H9 (cell line): ENCODE results near the gene CARS1. TPM values are rescaled to one million over a fixed set of nuclear protein-coding genes. Genes with fewer than 3 reads are reported as not detected.
A peak's percentile ranks its signal among the peaks of the same experiment; 100 is the strongest.

Experiments
- DNase-seq: peaks from one replicate; pipeline ENCODE4 v3.0.0-alpha.2; 2017
- H2AFZ ChIP-seq: one replicate; pipeline ENCODE4 v1.6.1; 2013; ENCODE audit warnings: mild to moderate bottlenecking, low read length, control low read depth, moderate library complexity
- H2AK5ac ChIP-seq: 2 replicates; pipeline ENCODE4 v1.6.1; 2013; ENCODE audit warnings: low read length, control low read depth, mixed read lengths; ENCODE audit not compliant: insufficient read length
- H2BK120ac ChIP-seq: one replicate; pipeline ENCODE4 v1.6.1; 2013; ENCODE audit warnings: low read depth, mild to moderate bottlenecking, low read length, control low read depth, inconsistent platforms; ENCODE audit not compliant: poor library complexity, severe bottlenecking
- H2BK12ac ChIP-seq: 2 replicates; pipeline ENCODE4 v1.6.1; 2013; ENCODE audit warnings: low read length, control low read depth, mixed read lengths, low read depth; ENCODE audit not compliant: insufficient read length
- H2BK15ac ChIP-seq: 2 replicates; pipeline ENCODE4 v1.6.1; 2013; ENCODE audit warnings: low read depth, low read length, control low read depth
- H2BK20ac ChIP-seq: one replicate; pipeline ENCODE4 v1.6.1; 2013; ENCODE audit warnings: low read depth, mild to moderate bottlenecking, low read length, control low read depth, inconsistent platforms; ENCODE audit not compliant: poor library complexity, severe bottlenecking
- H2BK5ac ChIP-seq: 2 replicates; pipeline ENCODE4 v1.6.1; 2013; ENCODE audit warnings: low read length, control low read depth, mixed read lengths; ENCODE audit not compliant: insufficient read length
- H3K14ac ChIP-seq: 2 replicates; pipeline ENCODE4 v1.6.1; 2013; ENCODE audit warnings: low read length, control low read depth; ENCODE audit not compliant: insufficient read depth
- H3K18ac ChIP-seq: 2 replicates; pipeline ENCODE4 v1.6.1; 2013; ENCODE audit warnings: low read depth, mild to moderate bottlenecking, mixed read lengths, low read length, control low read depth; ENCODE audit not compliant: insufficient read length
- H3K23ac ChIP-seq: 2 replicates; pipeline ENCODE4 v1.6.1; 2013; ENCODE audit warnings: low read length, control low read depth, mixed read lengths, low read depth; ENCODE audit not compliant: insufficient read length
- H3K23me2 ChIP-seq: 2 replicates; pipeline ENCODE4 v1.6.1; 2013; ENCODE audit warnings: low read depth, mild to moderate bottlenecking, mixed read lengths, low read length, control low read depth; ENCODE audit not compliant: insufficient read length, poor library complexity, severe bottlenecking
- H3K27ac ChIP-seq: 2 replicates; pipeline ENCODE4 v1.5.1; 2013; ENCODE audit warnings: low read length, control low read depth, mixed read lengths, low read depth; ENCODE audit not compliant: insufficient read length
- H3K27me3 ChIP-seq: 2 replicates; pipeline ENCODE4 v1.6.1; 2013; ENCODE audit warnings: low read length, control low read depth, inconsistent platforms; ENCODE audit not compliant: insufficient read depth
- H3K4ac ChIP-seq: 2 replicates; pipeline ENCODE4 v1.6.1; 2013; ENCODE audit warnings: low read depth, mild to moderate bottlenecking, control low read depth, inconsistent platforms, low read length, moderate library complexity
- H3K4me1 ChIP-seq: 2 replicates; pipeline ENCODE4 v1.6.1; 2013; ENCODE audit warnings: low read length, control low read depth, inconsistent platforms; ENCODE audit not compliant: insufficient read depth
- H3K4me2 ChIP-seq: 2 replicates; pipeline ENCODE4 v1.6.1; 2013; ENCODE audit warnings: low read length, control low read depth, mixed read lengths; ENCODE audit not compliant: insufficient read length, insufficient read depth
- H3K56ac ChIP-seq: 2 replicates; pipeline ENCODE4 v1.6.1; 2013; ENCODE audit warnings: low read depth, mild to moderate bottlenecking, mixed read lengths, low read length, control low read depth; ENCODE audit not compliant: insufficient read length
- H3K79me1 ChIP-seq: 2 replicates; pipeline ENCODE4 v1.6.1; 2013; ENCODE audit warnings: low read depth, mild to moderate bottlenecking, moderate library complexity, low read length, control low read depth, inconsistent platforms; ENCODE audit not compliant: insufficient read depth, poor library complexity, severe bottlenecking
- H3K79me2 ChIP-seq: 2 replicates; pipeline ENCODE4 v1.6.1; 2013; ENCODE audit warnings: low read length, control low read depth, inconsistent platforms; ENCODE audit not compliant: insufficient read depth
- H3K9ac ChIP-seq: 2 replicates; pipeline ENCODE4 v1.6.1; 2013; ENCODE audit warnings: low read length, control low read depth, mixed read lengths; ENCODE audit not compliant: insufficient read length; ENCODE audit errors: extremely low read depth
- H3K9me3 ChIP-seq: one replicate; pipeline ENCODE4 v1.6.1; 2013; ENCODE audit warnings: low read depth, low read length, inconsistent platforms; ENCODE audit not compliant: control insufficient read depth
- H3T11ph ChIP-seq: one replicate; pipeline ENCODE4 v1.6.1; 2013; ENCODE audit warnings: mild to moderate bottlenecking, low read length, control low read depth, inconsistent platforms
- H4K20me1 ChIP-seq: one replicate; pipeline ENCODE4 v1.6.1; 2013; ENCODE audit not compliant: control insufficient read depth, insufficient read length, insufficient read depth
- H4K5ac ChIP-seq: 2 replicates; pipeline ENCODE4 v1.6.1; 2013; ENCODE audit warnings: low read depth, mild to moderate bottlenecking, mixed read lengths, low read length, control low read depth; ENCODE audit not compliant: insufficient read length
- H4K8ac ChIP-seq: replicated peaks from 2 replicates; pipeline ENCODE4 v1.6.1; 2013; ENCODE audit warnings: low read length, control low read depth, mixed read lengths, low read depth; ENCODE audit not compliant: insufficient read length
- H4K91ac ChIP-seq: 2 replicates; pipeline ENCODE4 v1.6.1; 2013; ENCODE audit warnings: low read depth, mild to moderate bottlenecking, moderate library complexity, mixed read lengths, low read length, control low read depth; ENCODE audit not compliant: insufficient read length
- H3K27ac Mint-ChIP-seq, 3 experiments: 2 replicates in 2 of 3; 3 replicates in 1 of 3; pipeline ENCODE4 v1.8.0; 2020 to 2021; ENCODE audit warnings: mixed read lengths in 3 of 3, mild to moderate bottlenecking in 1 of 3, moderate library complexity in 1 of 3
- H3K27me3 Mint-ChIP-seq: 2 replicates; pipeline ENCODE4 v1.8.0; 2021; ENCODE audit warnings: low read depth, mild to moderate bottlenecking, moderate library complexity, mixed read lengths
- H3K36me3 Mint-ChIP-seq, 3 experiments: 2 replicates in 2 of 3; 3 replicates in 1 of 3; pipeline ENCODE4 v1.8.0; 2020 to 2021; ENCODE audit warnings: low read depth in 3 of 3, mixed read lengths in 3 of 3; ENCODE audit not compliant: insufficient read depth in 1 of 3
- H3K4me1 Mint-ChIP-seq, 2 experiments: 2 replicates each; pipeline ENCODE4 v1.8.0; 2020; ENCODE audit warnings: mixed read lengths in 2 of 2
- H3K4me3 Mint-ChIP-seq, 2 experiments: 2 replicates in 1 of 2; 3 replicates in 1 of 2; pipeline ENCODE4 v1.8.0; 2020 to 2021; ENCODE audit warnings: mild to moderate bottlenecking in 2 of 2, mixed read lengths in 2 of 2, moderate library complexity in 1 of 2
- H3K9me3 Mint-ChIP-seq, 2 experiments: 2 replicates in 1 of 2; 3 replicates in 1 of 2; pipeline ENCODE4 v1.8.0; 2020; ENCODE audit warnings: mild to moderate bottlenecking in 2 of 2, mixed read lengths in 2 of 2, moderate library complexity in 1 of 2
- CTCF ChIP-seq: fragments of 200-600 bp; sonication (generic); conservative IDR thresholded peaks from 3 replicates; pipeline ENCODE4 v1.8.0; 2021; ENCODE audit warnings: antibody characterized with exemption, mild to moderate bottlenecking
- WGBS: extraction: QIAGEN DNeasy Blood & Tissue Kit; methylation state at CpG from one replicate; pipeline ENCODE4 v1.1.7; 2013; ENCODE audit warnings: missing lambda C conversion rate, low lambda C conversion rate, mixed read lengths; ENCODE audit not compliant: insufficient read length; ENCODE audit errors: extremely low coverage; 5-methylcytosine and 5-hydroxymethylcytosine counted together
- total RNA-seq: library from RNA; stranded (reverse); gene quantifications from 2 replicates; pipeline ENCODE4 v1.2.1, GENCODE V29; 2021

The CARS1 gene
- total RNA-seq, 1 experiment from 2014 or later = 92.3 TPM

DNA sequence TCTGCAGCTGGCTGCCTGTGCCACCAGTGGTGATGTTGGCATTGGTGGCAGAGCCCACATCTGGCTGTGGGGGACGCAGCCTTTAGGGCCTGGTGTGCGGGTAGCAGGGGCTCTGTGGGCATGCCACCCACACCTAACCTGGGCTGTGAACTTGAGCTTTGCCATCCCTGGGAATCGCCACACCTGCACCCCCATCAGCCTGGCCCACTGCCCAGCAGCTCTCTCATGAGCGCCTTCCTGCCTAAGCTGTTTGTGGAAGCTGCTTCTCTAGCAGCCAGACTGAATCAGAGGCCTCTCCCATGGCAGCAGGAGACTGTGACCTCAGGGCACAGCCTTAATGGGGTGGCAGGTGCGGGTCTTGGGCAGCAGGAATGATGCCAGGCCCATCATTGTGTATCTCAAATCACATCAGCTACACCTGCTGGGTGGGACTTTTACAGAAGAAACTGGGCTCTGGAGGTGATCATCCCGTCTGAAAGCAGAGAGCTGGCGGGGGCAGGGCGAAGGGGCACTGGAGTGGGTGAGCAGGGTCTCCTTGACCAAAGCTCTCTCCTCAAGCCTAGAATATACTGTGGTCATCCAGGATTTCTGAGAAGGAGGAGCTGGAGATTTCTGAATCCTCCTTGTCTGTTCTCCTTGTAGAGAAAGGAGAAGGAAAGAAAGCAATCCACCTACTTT lies 17.8 kb upstream of the CARS1 start:
- WGBS = no CpG with 5 or more reads among the region's 8 CpGs
- no peak overlapping the region for H4K8ac ChIP-seq
- no peak overlapping the region for H3K9ac ChIP-seq
- no peak overlapping the region for H2BK15ac ChIP-seq
- no peak overlapping the region for H3K4me3 Mint-ChIP-seq
- no peak overlapping the region for H3K27ac Mint-ChIP-seq
- no peak overlapping the region for H2AFZ ChIP-seq
- no peak overlapping the region for H3K56ac ChIP-seq
- no peaks in the 10 kb centered on the region for H3K23me2 ChIP-seq
- no peaks in the 10 kb centered on the region for H3K79me2 ChIP-seq
- H3K4me1 ChIP-seq = no peaks in the 10 kb centered on the region
- no peak overlapping the region for H3K18ac ChIP-seq
- no peaks in the 10 kb centered on the region for H3K36me3 Mint-ChIP-seq
- no peak overlapping the region for H3T11ph ChIP-seq
- H4K20me1 ChIP-seq = no peaks in the 10 kb centered on the region
- H3K27me3 ChIP-seq = no peaks in the 10 kb centered on the region
- no peak overlapping the region for H2AK5ac ChIP-seq
- H3K9me3 Mint-ChIP-seq = no peaks in the 10 kb centered on the region
- no peak overlapping the region for H4K91ac ChIP-seq
- H2BK120ac ChIP-seq = no peak overlapping the region
- no peak overlapping the region for H4K5ac ChIP-seq
- peaks cover 4% of the 10 kb centered on the region for H3K27me3 Mint-ChIP-seq
- no peak overlapping the region for H2BK20ac ChIP-seq
- H3K9me3 ChIP-seq = no peaks in the 10 kb centered on the region
- H3K23ac ChIP-seq = no peak overlapping the region
- no peak overlapping the region for H2BK12ac ChIP-seq
- DNase-seq = no peak
- peak overlapping the region; percentile 29; the same call in 1 of the 2 replicates for H3K14ac ChIP-seq
- H3K27ac ChIP-seq = no peak overlapping the region
- no peak for TF ChIP-seq CTCF
- H3K79me1 ChIP-seq = no peaks in the 10 kb centered on the region
- H3K4me1 Mint-ChIP-seq = peaks cover 4% of the 10 kb centered on the region in 2 experiments; a peak in 2 of 4 replicates
- H2BK5ac ChIP-seq = no peak overlapping the region
- no peak overlapping the region; the same call in 1 of the 2 replicates for H3K4ac ChIP-seq
- H3K4me2 ChIP-seq = no peak overlapping the region
